Activated CD4-positive, alpha-beta T cell treated with anti-CD3 and anti-CD28 coated beads for 48 hours (primary cell): Measurements from ENCODE around the gene CFAP92.

Source experiments
- DNase-seq: peaks from one replicate; pipeline ENCODE4 v3.0.0-alpha.2; 2020

CFAP92 gene

DNA sequence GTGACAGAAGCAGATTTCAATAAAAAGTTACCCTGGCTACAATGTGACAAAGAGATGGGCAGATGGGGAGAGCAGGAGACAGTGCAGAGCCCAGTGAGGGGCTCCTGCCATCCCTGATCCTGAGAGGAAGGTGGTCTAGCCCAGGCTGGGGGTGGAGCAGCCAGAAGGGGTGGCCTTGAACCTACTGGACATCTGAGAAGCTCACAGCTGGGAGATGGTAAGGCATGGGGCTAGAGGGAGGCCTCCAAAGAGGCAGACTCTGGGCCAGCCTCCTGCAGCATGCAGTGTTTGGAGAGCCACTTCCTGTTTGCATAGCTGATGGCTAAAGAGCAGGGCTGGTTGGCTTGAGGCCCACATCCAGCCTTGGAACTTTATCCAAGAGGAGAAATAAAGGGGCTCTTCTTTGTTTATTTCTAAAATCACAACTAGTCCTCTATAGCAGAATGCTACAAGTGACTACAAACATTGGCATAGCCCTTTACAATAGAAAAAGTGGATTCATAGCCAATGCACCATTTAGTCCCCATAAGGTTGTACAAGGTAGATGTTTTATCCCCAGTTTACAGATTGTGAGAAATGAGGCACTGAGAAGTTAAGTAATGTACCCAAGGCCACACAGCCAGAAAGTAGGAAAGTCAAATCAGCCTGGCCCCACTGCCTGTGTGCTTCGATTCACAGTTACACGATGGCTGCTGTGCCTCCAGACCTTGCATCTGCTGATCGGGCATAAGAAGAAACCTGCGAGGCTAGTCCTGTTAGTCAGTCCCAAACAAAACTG, 11.8 kb upstream of the CFAP92 start:
- no peak for DNase-seq

- no peak for DNase-seq
Measured at GRCh38 chr3:129004639-129005295, 10.9 kb upstream of the CFAP92 start.

DNA sequence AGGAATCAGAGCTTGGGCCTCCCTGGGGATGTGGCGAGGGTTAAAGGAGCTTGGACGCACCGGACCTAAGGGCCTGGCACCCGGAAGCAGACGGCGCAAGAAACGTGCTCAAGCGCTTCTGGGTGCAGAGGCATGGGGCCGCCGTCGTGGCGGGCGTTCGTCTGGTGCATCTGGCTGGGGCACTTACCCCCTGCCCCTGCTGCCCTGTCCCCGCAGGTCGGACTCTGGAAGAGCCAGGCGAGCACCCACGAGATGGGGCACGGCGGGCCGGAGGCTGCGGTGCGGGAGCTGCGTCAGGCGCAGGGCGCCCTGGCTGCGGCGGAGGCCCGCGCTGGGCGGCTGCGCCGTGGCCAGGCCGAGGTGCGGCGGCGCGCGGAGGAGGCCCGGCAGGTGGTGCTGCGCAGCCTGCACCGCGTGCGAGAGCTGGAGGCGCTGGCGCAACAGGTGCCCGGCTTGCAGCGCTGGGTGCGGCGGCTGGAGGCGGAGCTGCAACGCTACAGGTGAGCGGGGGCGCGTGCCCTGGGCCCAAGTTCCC, 9.8 kb upstream of the CFAP92 start:
- peak; percentile 62 for DNase-seq

GRCh38 chr3:129002573-129003569, 9.0 kb upstream of the CFAP92 start:
- no peak for DNase-seq

GRCh38 chr3:129001806-129002572, 8.1 kb upstream of the CFAP92 start:
- peak; percentile 69 for DNase-seq

- no peak for DNase-seq
Measured at GRCh38 chr3:129001101-129001805, 7.4 kb upstream of the CFAP92 start, which contains the start of gene EFCC1. Gene EFCC1, plus strand, starts transcription at chr3:129001304. Its CDS starts 325 bp downstream, at chr3:129001629.

- DNase-seq, result no peak
Measured at GRCh38 chr3:129000742-129001100, 6.8 kb upstream of the CFAP92 start.

- no peak for DNase-seq
Measured at GRCh38 chr3:128999102-128999501, 5.2 kb upstream of the CFAP92 start.

DNA sequence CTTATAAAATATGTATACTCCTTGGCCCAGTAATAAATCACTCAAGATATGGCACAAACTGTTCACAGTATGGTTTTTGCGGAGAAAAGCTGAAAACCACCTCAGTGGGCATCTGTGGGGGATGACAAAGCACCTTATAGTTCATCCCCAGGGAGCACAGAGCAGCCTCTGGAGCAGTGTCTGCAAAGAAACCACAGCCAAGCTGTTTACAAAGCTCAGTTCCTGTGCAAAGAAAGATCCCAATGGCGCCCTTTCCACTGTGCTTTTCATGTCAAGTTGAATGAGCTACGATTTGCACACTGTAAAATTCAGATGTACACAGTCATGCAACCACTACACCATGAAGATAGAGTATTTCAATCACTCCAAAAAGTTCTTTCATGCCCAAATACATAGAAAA, 4.7 kb upstream of the CFAP92 start:
- DNase-seq, result no peak

DNA sequence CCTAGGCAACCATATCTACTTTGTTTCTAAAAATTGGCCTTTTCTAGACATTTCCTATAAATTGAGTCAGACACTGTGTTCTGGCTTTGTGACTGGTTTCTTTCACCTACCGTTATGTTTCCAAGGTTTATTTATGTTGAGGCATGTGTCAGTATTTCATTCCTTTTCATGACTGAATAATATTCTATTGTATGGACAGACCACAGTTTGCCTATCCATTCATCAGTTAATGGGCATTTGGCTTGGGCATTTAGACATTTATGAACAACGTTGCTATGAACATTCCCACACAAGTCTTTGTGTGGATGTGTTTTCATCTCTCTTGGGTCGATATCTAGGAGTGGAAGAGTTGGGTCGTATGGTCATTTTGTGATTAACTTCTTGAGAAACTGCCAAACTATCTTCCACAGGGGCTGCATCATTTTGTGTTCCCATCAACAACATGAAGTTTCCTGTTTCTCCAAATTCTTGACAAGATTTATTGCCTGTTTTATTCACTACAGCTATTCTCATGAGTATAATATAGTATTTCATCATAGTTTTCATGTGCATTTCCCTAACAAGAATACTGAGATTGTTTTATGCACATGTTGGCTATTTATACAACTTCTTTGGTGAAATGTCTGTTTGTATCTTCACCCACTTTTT, 3.7 kb upstream of the CFAP92 start:
- no peak for DNase-seq

DNA sequence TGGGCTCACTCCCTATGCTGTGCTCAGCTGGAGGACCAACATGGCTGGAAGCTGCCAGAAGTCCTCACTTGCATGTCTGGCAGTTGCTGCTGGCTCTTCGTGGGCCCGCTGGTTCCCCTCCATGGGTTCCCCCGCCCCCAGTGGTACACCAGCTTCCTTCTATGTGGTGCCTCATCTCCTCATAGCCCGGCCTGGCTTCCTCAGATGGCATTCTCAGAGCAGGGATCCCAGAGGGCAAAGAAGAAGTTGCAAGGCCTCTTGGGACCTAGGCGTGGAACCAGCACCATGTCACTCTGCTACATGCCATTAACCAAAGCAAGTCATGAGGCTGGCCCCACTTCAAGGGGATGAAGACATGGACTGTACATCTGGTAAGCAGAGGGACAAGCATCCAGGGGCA, 2.9 kb upstream of the CFAP92 start:
- no peak for DNase-seq

GRCh38 chr3:128996200-128996599, 2.3 kb upstream of the CFAP92 start:
- no peak for DNase-seq

DNA sequence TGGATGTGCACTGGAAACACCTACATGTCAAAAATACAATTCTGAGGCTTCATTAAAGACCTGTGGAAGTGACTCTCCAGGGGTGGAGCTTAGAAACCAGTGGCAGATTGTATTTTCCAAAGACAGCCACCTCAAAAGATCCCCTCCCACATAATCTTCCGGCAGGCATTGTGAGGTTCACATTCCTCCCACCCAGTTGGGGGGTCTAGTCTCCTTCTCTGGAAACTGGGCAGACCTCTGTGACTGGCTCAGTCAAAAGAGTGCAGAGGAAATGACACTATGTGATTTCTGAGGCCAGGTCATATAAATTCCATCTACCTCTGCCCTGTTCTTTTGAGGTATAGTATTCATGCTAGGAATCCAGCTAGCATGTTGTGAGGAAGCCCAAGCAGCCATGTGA, 1.9 kb upstream of the CFAP92 start:
- DNase-seq, result no peak

GRCh38 chr3:128994581-128995546, 988 bp upstream of the CFAP92 start:
- DNase-seq, result peak; percentile 29

DNA sequence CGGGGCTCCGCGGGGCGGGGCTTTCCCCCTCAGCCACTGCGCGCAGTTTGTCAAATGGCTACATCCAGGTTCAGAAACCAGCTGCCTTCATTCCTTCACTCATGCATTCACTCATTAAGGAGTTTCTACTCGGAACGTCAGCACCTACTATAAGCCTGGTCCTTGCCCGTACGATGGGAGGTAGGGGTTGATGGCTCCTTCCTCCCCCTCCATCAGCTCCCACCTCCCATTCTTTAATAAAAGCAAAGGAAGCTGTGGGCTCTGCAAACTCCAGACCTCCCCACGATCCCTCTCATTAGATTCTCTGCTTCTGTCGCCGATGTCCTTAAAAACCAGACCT, 267 bp upstream of the CFAP92 start:
- no peak for DNase-seq

DNA sequence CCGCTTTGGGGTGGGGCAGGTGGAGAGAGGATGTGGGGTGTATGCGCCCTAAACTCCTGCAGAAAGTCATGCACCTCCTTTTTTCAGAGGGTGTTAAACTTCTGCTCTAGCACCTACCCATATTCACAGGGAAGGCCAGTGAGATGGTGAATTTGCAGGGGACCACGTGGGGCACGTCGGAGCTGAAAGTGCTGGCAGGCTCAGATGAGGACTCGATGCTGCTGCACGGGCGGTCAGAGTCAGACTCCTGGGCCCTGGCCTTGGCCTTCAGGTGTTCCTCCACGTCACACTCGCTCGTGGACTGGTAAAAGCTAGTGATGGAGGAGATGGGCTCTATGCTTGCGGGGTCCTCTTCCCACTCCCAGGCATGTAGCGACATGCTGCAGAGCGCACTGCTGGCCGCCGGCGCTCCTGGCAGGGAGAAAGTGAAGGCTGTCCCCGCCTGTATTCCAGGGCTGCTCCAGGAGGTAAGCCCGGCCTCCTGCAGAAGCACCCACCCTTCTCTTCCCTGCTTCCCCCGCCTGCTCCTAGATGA, 883 bp downstream of the CFAP92 start:
- no peak for DNase-seq

GRCh38 chr3:128991355-128991895, 2.5 kb downstream of the CFAP92 start:
- no peak for DNase-seq

GRCh38 chr3:128988286-128988685, 5.6 kb downstream of the CFAP92 start:
- DNase-seq, result no peak
